Spleen (tissue), 7 donors: Measurements from ENCODE around the gene PCDHGB3.

Experiments
- CTCF ChIP-seq, 11 experiments: fragments of 200-600 bp in 7 of 11; fragments of 450-650 bp in 4 of 11; sonication (generic) in 4 of 11; IDR thresholded peaks in 8 of 11; conservative IDR thresholded peaks in 3 of 11; 1 replicate in 7 of 11; 2 replicates in 4 of 11; pipeline versions ENCODE4 v1.4.0 to v1.8.0; 2016 to 2021; ENCODE audit warnings: antibody characterized with exemption in 11 of 11, inconsistent platforms in 4 of 11, mild to moderate bottlenecking in 1 of 11
- POLR2AphosphoS5 ChIP-seq, 3 donors: sonication (generic); formaldehyde crosslinking; IDR thresholded peaks; one replicate each; pipeline ENCODE4 v1.5.1; 2017; ENCODE audit warnings: antibody characterized with exemption in 3 of 3
- donor health status: DM: no; HTN: no; CAD: no; lungs with moderate emphysema.
- donor health status: DM: no; HTN: no; CAD: no.
- donor health status: DM: no; HTN: no; CAD: no.

DNA sequence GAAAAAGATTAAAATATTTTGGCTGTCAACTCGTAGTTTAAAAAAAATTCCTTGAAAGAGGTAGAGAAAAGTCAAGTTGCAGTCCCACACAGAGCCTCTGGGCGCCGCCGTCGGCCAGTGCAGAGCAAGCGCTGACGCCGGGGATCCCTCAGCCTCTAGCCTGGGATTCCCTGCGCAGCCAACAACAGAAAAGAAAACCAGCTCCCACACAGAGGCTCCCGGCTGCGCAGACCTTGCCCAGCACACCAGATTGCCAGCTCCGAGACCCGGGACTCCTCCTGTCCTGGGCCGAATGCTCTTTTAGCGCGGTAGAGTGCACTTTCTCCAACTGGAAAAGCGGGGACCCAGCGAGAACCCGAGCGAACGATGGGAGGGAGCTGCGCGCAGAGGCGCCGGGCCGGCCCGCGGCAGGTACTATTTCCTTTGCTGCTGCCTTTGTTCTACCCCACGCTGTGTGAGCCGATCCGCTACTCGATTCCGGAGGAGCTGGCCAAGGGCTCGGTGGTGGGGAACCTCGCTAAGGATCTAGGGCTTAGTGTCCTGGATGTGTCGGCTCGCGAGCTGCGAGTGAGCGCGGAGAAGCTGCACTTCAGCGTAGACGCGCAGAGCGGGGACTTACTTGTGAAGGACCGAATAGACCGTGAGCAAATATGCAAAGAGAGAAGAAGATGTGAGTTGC, 47.6 kb downstream of the PCDHGB3 start, which contains the start of gene PCDHGB7:
- TF ChIP-seq POLR2AphosphoS5 (IDR thresholded peaks at IDR 0.05) (peak in 2 of 3 donors; percentile 16 to 31), CTCF (IDR thresholded peaks at IDR 0.05 in 8 of 11, conservative IDR thresholded peaks at IDR 0.05 in 3 of 11) (peak in 10 of 11 experiments; percentile 24 to 65 (median 58))
